Lower lobe of right lung (tissue), 2 donors: ENCODE results near the gene NT5C2. TPM values are rescaled to one million over a fixed set of nuclear protein-coding genes. Genes with fewer than 3 reads are reported as not detected.
A peak's percentile ranks its signal among the peaks of the same experiment; 100 is the strongest.

ENCODE experiments used
- ATAC-seq, 2 donors: fragments of 200-7000 bp; cut with Tn5 transposase; one replicate each; pipeline ENCODE4 v1.9.1; 2020 to 2022; ENCODE audit warnings: mild to moderate bottlenecking in 2 of 2, moderate library complexity in 2 of 2
- DNase-seq: peaks from one replicate; pipeline ENCODE4 v3.0.0-alpha.2; 2020
- H3K27ac ChIP-seq: fragments of 200-600 bp; one replicate; pipeline ENCODE4 v1.8.0; 2022
- H3K27me3 ChIP-seq: fragments of 200-600 bp; one replicate; pipeline ENCODE4 v1.8.0; 2022; ENCODE audit warnings: low read depth
- H3K36me3 ChIP-seq: fragments of 200-600 bp; one replicate; pipeline ENCODE4 v1.8.0; 2022; ENCODE audit warnings: mild to moderate bottlenecking
- H3K4me1 ChIP-seq: fragments of 200-600 bp; one replicate; pipeline ENCODE4 v1.8.0; 2022
- H3K4me3 ChIP-seq: fragments of 200-600 bp; one replicate; pipeline ENCODE4 v1.8.0; 2022; ENCODE audit warnings: mild to moderate bottlenecking
- H3K9me3 ChIP-seq: fragments of 200-600 bp; one replicate; pipeline ENCODE4 v1.8.0; 2022
- CTCF ChIP-seq: fragments of 200-600 bp; IDR thresholded peaks from one replicate; pipeline ENCODE4 v1.8.0; 2022; ENCODE audit warnings: antibody characterized with exemption, mild to moderate bottlenecking
- intact Hi-C: fragments of 100-400 bp; cut with DNase I; formaldehyde crosslinking; loops from one replicate; pipeline ENCODE4 v1.11.0; 2022
- total RNA-seq: library from RNA; stranded (reverse); fragmentation: NEBNext Ultra II Directional; extraction: Animal tissue kit (Norgen Biotek cat#: 25700); gene quantifications from one replicate; pipeline ENCODE4 v1.2.1, GENCODE V29; 2021
- donor health status: DM: no; HTN: yes; CAD: no; lungs with severe emphysema.

Gene NT5C2
- total RNA-seq, 1 donor from 2014 or later = 105 TPM

- no peak for TF ChIP-seq CTCF
- Histone ChIP-seq H3K36me3 (peaks cover 44% of the 10 kb centered on the region), H3K4me1 (no peaks in the 10 kb centered on the region), H3K9me3 (no peaks in the 10 kb centered on the region), H3K27ac (no peak overlapping the region), H3K4me3 (no peak overlapping the region), H3K27me3 (no peaks in the 10 kb centered on the region)
- ATAC-seq (no peak), DNase-seq (no peak)
- intact Hi-C loops = no loop called here
Measured at GRCh38 chr10:103077491-103078308, 115.4 kb downstream of the NT5C2 start.

- no peak for DNase-seq
- intact Hi-C loops = no loop called here
- no peak for TF ChIP-seq CTCF
- Histone ChIP-seq H3K27me3 (no peaks in the 10 kb centered on the region), H3K4me1 (no peaks in the 10 kb centered on the region), H3K9me3 (no peaks in the 10 kb centered on the region), H3K36me3 (peaks cover 40% of the 10 kb centered on the region), H3K27ac (no peak overlapping the region), H3K4me3 (no peak overlapping the region)
- ATAC-seq = peak in 1 of 2 donors; percentile 26
Measured at GRCh38 chr10:103077020-103077419, 116.1 kb downstream of the NT5C2 start.

- intact Hi-C loops = no loop called here
- ATAC-seq (no peak), DNase-seq (no peak)
- H3K4me1 ChIP-seq = peaks cover 11% of the 10 kb centered on the region
- no peaks in the 10 kb centered on the region for H3K9me3 ChIP-seq
- H3K4me3 ChIP-seq = no peak overlapping the region
- H3K36me3 ChIP-seq = peaks cover 22% of the 10 kb centered on the region
- H3K27ac ChIP-seq = no peak overlapping the region
- TF ChIP-seq CTCF = no peak
- no peaks in the 10 kb centered on the region for H3K27me3 ChIP-seq
Measured at GRCh38 chr10:103072891-103073290, 120.2 kb downstream of the NT5C2 start.

DNA sequence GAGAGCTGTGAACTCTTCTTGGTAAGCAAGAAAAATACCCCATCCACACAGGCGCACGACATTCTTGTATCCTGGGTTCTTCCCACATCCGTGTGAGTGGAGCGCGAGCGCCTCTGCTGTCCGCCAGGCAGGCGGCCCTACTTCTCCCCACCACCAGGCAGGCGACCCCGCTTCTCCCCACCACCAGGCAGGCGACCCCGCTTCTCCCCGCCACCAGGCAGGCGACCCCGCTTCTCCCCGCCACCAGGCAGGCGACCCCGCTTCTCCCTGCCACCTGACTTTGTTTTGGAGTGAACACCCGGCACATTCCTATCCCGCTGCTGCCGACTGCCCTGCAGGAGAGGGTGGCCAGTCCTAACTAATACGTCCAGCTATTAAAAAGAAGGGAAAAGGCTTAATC lies 120.8 kb downstream of the NT5C2 start:
- DNase-seq (no peak), ATAC-seq (no peak)
- Histone ChIP-seq H3K4me3 (no peak overlapping the region), H3K36me3 (peaks cover 16% of the 10 kb centered on the region), H3K27me3 (no peaks in the 10 kb centered on the region), H3K4me1 (peaks cover 11% of the 10 kb centered on the region), H3K9me3 (no peaks in the 10 kb centered on the region), H3K27ac (no peak overlapping the region)
- TF ChIP-seq CTCF = no peak
- intact Hi-C loops = no loop called here

DNA sequence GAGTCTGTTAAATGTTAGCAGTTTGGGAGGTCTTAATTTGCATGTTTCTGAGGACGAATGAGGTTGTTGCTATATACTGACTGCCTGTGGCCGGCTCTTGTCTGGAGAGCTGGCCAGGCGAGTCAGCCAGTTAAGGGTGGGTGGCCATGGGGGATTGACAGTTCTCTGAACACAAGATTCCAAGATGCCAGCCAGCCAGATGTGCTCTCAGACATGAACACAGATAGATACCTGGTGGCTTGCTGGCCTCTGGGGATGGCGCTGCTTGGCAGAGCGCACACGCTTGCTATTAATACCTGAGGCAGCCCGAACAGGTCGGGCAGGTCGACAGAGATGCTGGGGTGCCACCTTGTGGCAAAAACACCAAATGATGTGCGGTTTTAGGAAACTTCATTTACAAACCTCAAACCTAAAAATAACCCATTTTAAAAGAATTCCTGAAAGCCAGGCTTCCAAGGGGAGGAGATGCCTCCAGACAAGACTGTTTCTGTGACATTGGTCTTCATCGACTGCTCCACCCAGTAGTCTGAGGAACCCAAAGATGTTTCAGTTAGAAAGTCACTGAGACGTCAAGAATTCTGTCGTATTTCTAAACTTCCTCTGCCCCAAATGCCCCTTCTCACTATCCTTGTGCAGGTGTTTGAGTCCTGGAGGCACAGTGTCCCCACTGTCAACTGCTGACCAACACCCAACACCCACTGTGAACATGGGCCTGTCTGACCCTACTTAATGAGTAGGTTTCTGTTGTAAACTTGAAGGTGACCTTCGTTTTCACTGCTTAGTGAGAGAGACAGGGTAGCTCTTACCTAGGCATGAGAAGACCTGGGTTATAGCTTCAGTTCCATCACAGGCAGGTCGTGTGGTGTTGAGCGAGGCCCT lies 123.4 kb downstream of the NT5C2 start:
- intact Hi-C loops = no loop called here
- H3K9me3 ChIP-seq = no peaks in the 10 kb centered on the region
- no peaks in the 10 kb centered on the region for H3K36me3 ChIP-seq
- ATAC-seq = peak; percentile 81 to 85
- H3K27ac ChIP-seq = no peak overlapping the region
- DNase-seq = peak; percentile 73
- H3K4me1 ChIP-seq = peaks cover 11% of the 10 kb centered on the region
- no peaks in the 10 kb centered on the region for H3K27me3 ChIP-seq
- H3K4me3 ChIP-seq = no peak overlapping the region
- TF ChIP-seq CTCF = peak; percentile 65
